Activated CD8-positive, alpha-beta T cell treated with anti-CD3 and anti-CD28 coated beads for 36 hours (primary cell): Measurements from ENCODE around the gene ALOX12B. TPM values are rescaled to one million over a fixed set of nuclear protein-coding genes. Genes with fewer than 3 reads are reported as not detected.

Experiments
- ATAC-seq: fragments of 200-7000 bp; cut with Tn5 transposase; one replicate; pipeline ENCODE4 v1.10.0; 2021; ENCODE audit warnings: mild to moderate bottlenecking, moderate library complexity
- CTCF ChIA-PET: fragments of 350-600 bp; sonication (Branson Sonifier 250); formaldehyde crosslinking; loops from one replicate; lab custom pipeline; 2021; ENCODE audit warnings: antibody characterized with exemption; lab: Charles Lee
- POLR2A ChIA-PET: fragments of 350-600 bp; sonication (Branson Sonifier 250); formaldehyde crosslinking; loops from one replicate; lab custom pipeline; 2021; ENCODE audit warnings: antibody characterized with exemption; lab: Charles Lee
- DNase-seq: peaks from one replicate; pipeline ENCODE4 v3.0.0-alpha.2; 2020
- H3K27ac Mint-ChIP-seq: one replicate; pipeline ENCODE4 v1.8.0; 2021; ENCODE audit warnings: mild to moderate bottlenecking, mixed read lengths
- H3K27me3 Mint-ChIP-seq: one replicate; pipeline ENCODE4 v1.8.0; 2021; ENCODE audit warnings: mixed read lengths
- H3K36me3 Mint-ChIP-seq: one replicate; pipeline ENCODE4 v1.8.0; 2021; ENCODE audit warnings: low read depth, mixed read lengths
- H3K4me1 Mint-ChIP-seq: one replicate; pipeline ENCODE4 v1.8.0; 2021; ENCODE audit warnings: low read depth, mixed read lengths
- H3K4me3 Mint-ChIP-seq: one replicate; pipeline ENCODE4 v1.8.0; 2021; ENCODE audit warnings: mild to moderate bottlenecking, moderate library complexity, mixed read lengths
- H3K9me3 Mint-ChIP-seq: one replicate; pipeline ENCODE4 v1.8.0; 2021; ENCODE audit warnings: mixed read lengths
- CTCF ChIP-seq: fragments of 200-600 bp; IDR thresholded peaks from one replicate; pipeline ENCODE4 v1.8.0; 2022; ENCODE audit warnings: antibody characterized with exemption, mild to moderate bottlenecking
- intact Hi-C: fragments of 100-400 bp; cut with micrococcal nuclease; formaldehyde crosslinking; loops from one replicate; pipeline ENCODE4 v1.10.0; 2022
- total RNA-seq, 2 experiments: library from RNA; stranded (reverse); gene quantifications; one replicate each; pipeline ENCODE4 v1.2.3, GENCODE V29; 2021

ALOX12B gene
- total RNA-seq, 2 experiments from 2014 or later = 4.3 to 5.2 TPM

- DNase-seq (no peak), ATAC-seq (no peak)
- no peaks in the 10 kb centered on the region for H3K9me3 Mint-ChIP-seq
- no peak overlapping the region for H3K27ac Mint-ChIP-seq
- H3K4me3 Mint-ChIP-seq = no peak overlapping the region
- CTCF ChIA-PET = interaction anchor here (2.0 to 12.2 kb wide), 6 partner anchors 15 to 43 kb away, joined by 12 to 360 read pairs (median 104); partner anchors contain the start of genes ALOX12B and ALOXE3
- intact Hi-C loops = loop anchor here (5.0 kb wide), 1 partner anchor 42 kb away; the partner anchor contains the start of gene ALOXE3
- no peak for TF ChIP-seq CTCF
- POLR2A ChIA-PET = interaction anchor here (0.9 to 2.4 kb wide), 3 partner anchors 33 to 173 kb away, joined by 3 to 7 read pairs (median 3); partner anchors contain the start of genes CTC1 and PFAS
- peaks cover 36% of the 10 kb centered on the region for H3K27me3 Mint-ChIP-seq
- peaks cover 25% of the 10 kb centered on the region for H3K4me1 Mint-ChIP-seq
- H3K36me3 Mint-ChIP-seq = peaks cover 8% of the 10 kb centered on the region
These were observed 11.8 kb downstream of the ALOX12B start for GRCh38 chr17:8075574-8076342.

- TF ChIP-seq CTCF = no peak
- intact Hi-C loops = loop anchor here (5.0 kb wide), 1 partner anchor 42 kb away; the partner anchor contains the start of gene ALOXE3
- Mint-ChIP-seq H3K9me3 (no peaks in the 10 kb centered on the region), H3K27ac (no peak overlapping the region), H3K27me3 (peaks cover 39% of the 10 kb centered on the region), H3K36me3 (peaks cover 2% of the 10 kb centered on the region), H3K4me3 (no peak overlapping the region), H3K4me1 (peaks cover 21% of the 10 kb centered on the region)
- POLR2A ChIA-PET = interaction anchor here (0.9 to 2.4 kb wide), 3 partner anchors 34 to 174 kb away, joined by 3 to 7 read pairs (median 3); partner anchors contain the start of genes CTC1 and PFAS
- ATAC-seq (no peak), DNase-seq (no peak)
- CTCF ChIA-PET = interaction anchor here (1.4 to 12.2 kb wide), 12 partner anchors 11 to 252 kb away, joined by 3 to 360 read pairs (median 12); partner anchors contain the start of genes ALOX12B, ALOXE3, CNTROB and CTC1
These were observed 12.4 kb downstream of the ALOX12B start for GRCh38 chr17:8075081-8075480.

- CTCF ChIA-PET = interaction anchor here (0.8 to 12.2 kb wide), 33 partner anchors 9 to 303 kb away, joined by 3 to 360 read pairs (median 5); partner anchors contain the start of genes ALOX12B, ALOXE3, CNTROB and CTC1
- DNase-seq = no peak
- peaks cover 39% of the 10 kb centered on the region for H3K27me3 Mint-ChIP-seq
These were observed 13.0 kb downstream of the ALOX12B start for GRCh38 chr17:8074554-8074953.

GRCh38 chr17:8073627-8074484, 13.7 kb downstream of the ALOX12B start:
- Mint-ChIP-seq H3K4me1 (peaks cover 19% of the 10 kb centered on the region), H3K4me3 (peak overlapping the region; percentile 69), H3K36me3 (no peaks in the 10 kb centered on the region), H3K27me3 (peaks cover 39% of the 10 kb centered on the region), H3K27ac (peak overlapping the region; percentile 46), H3K9me3 (no peaks in the 10 kb centered on the region)
- DNase-seq (peak; percentile 88), ATAC-seq (peak; percentile 92)
- POLR2A ChIA-PET = interaction anchor here (0.7 to 4.1 kb wide), 5 partner anchors 13 to 175 kb away, joined by 3 to 16 read pairs (median 3); partner anchors contain the start of genes CTC1 and PFAS
- intact Hi-C loops = no loop called here
- CTCF ChIA-PET = interaction anchor here (0.6 to 12.2 kb wide), 50 partner anchors 10 to 303 kb away, joined by 3 to 360 read pairs (median 4); partner anchors contain the start of genes ALOX12B, ALOXE3, CNTROB and CTC1
- TF ChIP-seq CTCF = peak; percentile 86

More at GRCh38 chr17:8074554-8074953, 13.0 kb downstream of the ALOX12B start:
- ATAC-seq = no peak
- peak overlapping the region; percentile 69 for H3K4me3 Mint-ChIP-seq
- H3K36me3 Mint-ChIP-seq = no peaks in the 10 kb centered on the region
- no peaks in the 10 kb centered on the region for H3K9me3 Mint-ChIP-seq
- TF ChIP-seq CTCF = no peak
- intact Hi-C loops = no loop called here
- H3K27ac Mint-ChIP-seq = no peak overlapping the region
- POLR2A ChIA-PET = interaction anchor here (0.8 to 4.1 kb wide), 5 partner anchors 17 to 174 kb away, joined by 3 to 16 read pairs (median 3); partner anchors contain the start of genes CTC1 and PFAS
- H3K4me1 Mint-ChIP-seq = peaks cover 21% of the 10 kb centered on the region
